BE2C (cell line): ENCODE results near the gene RMI2.
A peak's percentile ranks its signal among the peaks of the same experiment; 100 is the strongest.

Source experiments
- DNase-seq: peaks from one replicate; pipeline ENCODE4 v3.0.0-alpha.2; 2020
- H3K27me3 ChIP-seq: fragments of 250-450 bp; sonication (Bioruptor Pico); 2 replicates; pipeline ENCODE4 v1.5.1; 2020; ENCODE audit warnings: mild to moderate bottlenecking
- H3K36me3 ChIP-seq: fragments of 250-450 bp; sonication (Bioruptor Pico); 2 replicates; pipeline ENCODE4 v1.5.1; 2020; ENCODE audit warnings: mild to moderate bottlenecking
- H3K4me1 ChIP-seq: fragments of 250-450 bp; sonication (Bioruptor Pico); 2 replicates; pipeline ENCODE4 v1.5.1; 2020
- H3K4me3 ChIP-seq: 2 replicates; pipeline ENCODE4 v1.5.1; 2011; ENCODE audit warnings: low read depth, low read length
- H3K9me3 ChIP-seq: fragments of 250-450 bp; sonication (Bioruptor Pico); 2 replicates; pipeline ENCODE4 v1.5.1; 2020
- CTCF ChIP-seq: IDR thresholded peaks from 2 replicates; pipeline ENCODE4 v1.5.1; 2012; ENCODE audit warnings: mild to moderate bottlenecking, low read depth, low read length

The RMI2 gene

GRCh38 chr16:11392041-11392581 lies 46.9 kb downstream of the RMI2 start:
- TF ChIP-seq CTCF: no peak
- no peaks in the 10 kb centered on the region for H3K36me3 ChIP-seq
- H3K4me3 ChIP-seq: no peak overlapping the region
- no peaks in the 10 kb centered on the region for H3K9me3 ChIP-seq
- DNase-seq: no peak
- H3K4me1 ChIP-seq: no peaks in the 10 kb centered on the region
- H3K27me3 ChIP-seq: no peaks in the 10 kb centered on the region

- no peaks in the 10 kb centered on the region for H3K27me3 ChIP-seq
- TF ChIP-seq CTCF: no peak
- no peaks in the 10 kb centered on the region for H3K36me3 ChIP-seq
- H3K4me3 ChIP-seq: no peak overlapping the region
- no peaks in the 10 kb centered on the region for H3K4me1 ChIP-seq
- DNase-seq: no peak
- H3K9me3 ChIP-seq: no peaks in the 10 kb centered on the region
These were observed 48.1 kb downstream of the RMI2 start for GRCh38 chr16:11393366-11393765.

DNA sequence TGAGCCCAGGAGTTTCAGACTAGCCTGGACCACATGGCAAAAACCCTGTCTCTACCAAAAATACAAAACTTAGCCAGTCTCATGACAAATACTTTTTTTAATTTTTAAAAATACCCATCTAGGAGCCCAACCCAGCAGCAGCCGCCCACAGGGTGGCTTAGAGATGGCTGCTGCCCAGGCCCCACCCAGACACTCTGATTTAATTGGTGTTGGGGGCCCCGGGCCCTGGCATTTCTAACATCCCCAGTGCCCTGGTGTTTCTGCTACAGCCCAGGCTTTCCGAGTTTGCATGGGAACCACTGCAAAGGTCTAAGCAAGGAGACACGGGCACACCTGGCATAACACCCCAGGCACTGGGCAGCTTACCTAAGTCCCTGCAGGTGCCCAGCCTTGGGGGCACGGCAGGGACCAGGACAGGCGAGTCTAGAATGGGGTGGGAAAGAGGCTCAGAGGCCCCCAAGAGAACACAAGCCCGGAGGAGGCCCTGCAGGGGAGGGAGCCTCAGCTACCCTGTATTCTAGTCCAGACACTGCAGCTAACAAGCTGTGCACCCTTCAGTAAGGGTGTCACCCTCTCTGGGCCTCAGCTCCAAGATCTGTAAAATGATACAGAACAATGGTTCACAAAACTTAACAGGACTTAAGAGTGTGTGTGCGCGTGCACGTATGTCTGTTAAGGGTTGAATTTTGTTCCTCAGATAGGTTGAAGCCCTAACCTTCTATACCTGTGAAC lies 48.8 kb downstream of the RMI2 start:
- no peak for DNase-seq
- H3K4me3 ChIP-seq: no peak overlapping the region
- no peaks in the 10 kb centered on the region for H3K9me3 ChIP-seq
- no peaks in the 10 kb centered on the region for H3K36me3 ChIP-seq
- no peaks in the 10 kb centered on the region for H3K4me1 ChIP-seq
- no peak for TF ChIP-seq CTCF
- no peaks in the 10 kb centered on the region for H3K27me3 ChIP-seq

- no peak for DNase-seq
- no peaks in the 10 kb centered on the region for H3K9me3 ChIP-seq
- no peaks in the 10 kb centered on the region for H3K27me3 ChIP-seq
- no peaks in the 10 kb centered on the region for H3K36me3 ChIP-seq
- no peak overlapping the region for H3K4me3 ChIP-seq
- H3K4me1 ChIP-seq: no peaks in the 10 kb centered on the region
- TF ChIP-seq CTCF: no peak
These were observed 49.3 kb downstream of the RMI2 start for GRCh38 chr16:11394593-11394960.

DNA sequence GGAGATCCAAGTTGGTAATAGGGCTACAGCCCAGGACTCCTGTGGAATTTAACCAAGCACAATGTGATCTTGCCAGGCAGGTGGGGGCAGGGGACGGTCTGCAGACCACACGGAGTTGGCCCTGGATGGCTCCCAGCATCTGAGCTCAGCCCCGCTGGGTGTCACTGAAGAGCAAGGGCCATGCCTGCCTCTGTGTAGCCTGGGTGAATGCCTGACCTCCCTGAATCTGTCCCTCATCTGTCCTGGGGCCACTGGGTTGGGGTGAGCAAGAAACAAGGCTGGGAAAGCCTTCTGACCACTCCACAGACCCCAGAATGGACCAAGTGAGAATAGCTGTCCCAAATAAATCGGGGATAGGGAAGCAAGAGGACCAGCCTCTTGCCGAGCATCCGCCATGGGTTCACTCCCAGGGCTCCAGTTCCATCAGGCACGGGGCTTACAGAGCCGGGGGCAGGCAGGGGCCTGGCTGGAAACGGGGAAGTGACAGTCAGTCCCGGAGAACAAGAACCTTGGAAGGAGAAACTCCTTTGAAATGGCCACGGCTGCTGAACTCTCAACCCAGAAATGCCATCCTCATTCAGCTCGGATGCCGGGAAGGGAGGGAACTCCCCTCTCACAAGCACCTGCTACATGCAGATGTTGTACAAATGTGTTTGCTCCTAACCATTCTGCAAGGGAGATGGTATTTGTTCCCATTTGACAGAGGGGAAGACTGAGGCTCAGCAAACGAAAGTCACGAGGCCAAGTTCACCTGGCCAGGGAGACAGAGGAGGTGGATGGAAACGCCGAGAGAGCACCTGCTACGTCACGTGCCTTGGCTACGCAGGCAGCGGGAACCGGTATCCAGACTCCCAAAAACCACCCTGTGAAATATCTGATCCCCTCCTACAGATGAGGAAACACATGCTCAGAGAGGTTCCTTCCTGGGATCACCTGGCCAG lies 50.0 kb downstream of the RMI2 start:
- Histone ChIP-seq H3K4me3 (no peak overlapping the region), H3K4me1 (no peaks in the 10 kb centered on the region), H3K36me3 (no peaks in the 10 kb centered on the region), H3K9me3 (no peaks in the 10 kb centered on the region), H3K27me3 (no peaks in the 10 kb centered on the region)
- peak; percentile 19; the same call in 1 of the 2 replicates for TF ChIP-seq CTCF
- no peak for DNase-seq

DNA sequence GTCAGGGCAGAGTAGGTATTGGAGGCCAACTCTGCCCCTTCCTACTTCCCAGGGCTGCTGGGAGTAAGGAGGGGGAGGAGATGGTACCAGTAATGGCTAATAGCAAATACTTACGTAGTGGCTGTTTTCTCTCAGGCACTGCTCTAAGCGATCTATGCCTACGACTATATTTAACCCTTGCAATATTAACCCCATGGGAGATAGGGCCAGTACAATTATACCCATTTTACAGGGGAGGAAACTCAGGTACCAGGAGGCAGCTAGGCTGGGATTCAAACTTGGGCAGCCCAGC lies 50.6 kb downstream of the RMI2 start:
- Histone ChIP-seq H3K4me3 (no peak overlapping the region), H3K27me3 (no peaks in the 10 kb centered on the region), H3K9me3 (no peaks in the 10 kb centered on the region), H3K36me3 (no peaks in the 10 kb centered on the region), H3K4me1 (no peaks in the 10 kb centered on the region)
- TF ChIP-seq CTCF: no peak
- DNase-seq: no peak
